ENCODE data around the gene VPS33B.

DNA sequence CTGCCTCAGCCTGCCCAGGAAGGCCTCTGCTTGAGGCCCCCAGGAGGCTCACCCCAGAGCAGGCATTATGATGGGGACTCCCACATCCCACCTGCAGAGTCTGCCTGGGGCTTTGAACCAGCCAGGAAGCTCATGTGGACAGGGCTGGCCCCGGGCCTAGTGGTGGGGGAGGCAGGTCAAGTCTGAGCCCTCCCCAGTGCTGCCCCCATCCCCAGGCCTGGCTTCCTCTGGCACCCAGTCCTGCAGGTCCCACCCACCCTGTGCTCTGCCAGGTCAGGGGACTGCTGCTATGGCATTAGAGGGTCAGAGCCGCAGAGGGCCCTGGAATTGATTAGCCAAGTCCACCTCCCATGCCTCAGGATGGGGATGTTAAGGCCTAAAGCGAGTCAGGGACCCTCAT, 17.6 kb upstream of the VPS33B start:
- TF ChIP-seq NFRKB (IDR thresholded peaks at IDR 0.05) (no peak), SP1 (IDR thresholded peaks at IDR 0.05) (no peak), FOXM1 (IDR thresholded peaks at IDR 0.05; ENCODE audit: borderline replicate concordance) (no peak), HDGF (IDR thresholded peaks at IDR 0.05; ENCODE audit: borderline replicate concordance) (no peak), TARDBP (IDR thresholded peaks at IDR 0.05) (no peak), FOXK2 (IDR thresholded peaks at IDR 0.05) (no peak), ELF4 (IDR thresholded peaks at IDR 0.05) (no peak), ZNF384 (IDR thresholded peaks at IDR 0.05) (no peak), CTBP1 (IDR thresholded peaks at IDR 0.05; ENCODE audit: borderline replicate concordance) (no peak)
